Mammary epithelial cell (primary cell): ENCODE results near the gene ZNF185.

Source experiments
- EZH2 ChIP-seq: IDR thresholded peaks from 2 replicates; pipeline ENCODE4 v1.6.1; 2012; ENCODE audit warnings: low read length, inconsistent platforms, borderline replicate concordance
- TF ChIP-seq, protein P1 (sequence below), 2 donors: IDR thresholded peaks in 1 of 2; conservative IDR thresholded peaks in 1 of 2; 2 replicates each; pipeline ENCODE4 v1.5.1; 2011 to 2012; ENCODE audit warnings: inconsistent platforms in 2 of 2, low read length in 2 of 2, mild to moderate bottlenecking in 2 of 2, control low read depth in 1 of 2, low read depth in 1 of 2; ENCODE audit not compliant: insufficient read depth in 1 of 2; ENCODE audit errors: extremely low read depth in 1 of 2

DNA sequence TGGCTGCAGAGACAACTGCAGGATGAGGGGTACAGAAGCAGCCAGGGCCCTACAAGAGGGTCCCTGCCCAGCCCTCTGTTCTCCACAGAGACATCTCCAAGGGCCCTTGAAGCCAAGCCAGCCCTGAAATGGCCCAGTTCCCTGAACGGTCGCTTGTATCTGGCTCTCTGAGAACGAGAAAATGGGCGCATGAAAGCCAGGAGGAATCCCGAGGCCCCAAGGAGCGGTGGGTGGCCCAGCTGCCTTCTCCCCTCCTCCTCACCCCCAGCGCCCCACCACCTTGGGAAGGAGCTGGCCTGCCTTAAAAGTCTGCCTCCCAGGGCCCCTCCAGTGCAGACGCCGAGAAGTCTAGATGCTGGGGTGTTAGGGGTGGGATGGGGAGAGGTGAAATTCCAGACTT, 5.7 kb downstream of the ZNF185 start:
- no peak for TF ChIP-seq EZH2
- TF ChIP-seq, protein P1, sequence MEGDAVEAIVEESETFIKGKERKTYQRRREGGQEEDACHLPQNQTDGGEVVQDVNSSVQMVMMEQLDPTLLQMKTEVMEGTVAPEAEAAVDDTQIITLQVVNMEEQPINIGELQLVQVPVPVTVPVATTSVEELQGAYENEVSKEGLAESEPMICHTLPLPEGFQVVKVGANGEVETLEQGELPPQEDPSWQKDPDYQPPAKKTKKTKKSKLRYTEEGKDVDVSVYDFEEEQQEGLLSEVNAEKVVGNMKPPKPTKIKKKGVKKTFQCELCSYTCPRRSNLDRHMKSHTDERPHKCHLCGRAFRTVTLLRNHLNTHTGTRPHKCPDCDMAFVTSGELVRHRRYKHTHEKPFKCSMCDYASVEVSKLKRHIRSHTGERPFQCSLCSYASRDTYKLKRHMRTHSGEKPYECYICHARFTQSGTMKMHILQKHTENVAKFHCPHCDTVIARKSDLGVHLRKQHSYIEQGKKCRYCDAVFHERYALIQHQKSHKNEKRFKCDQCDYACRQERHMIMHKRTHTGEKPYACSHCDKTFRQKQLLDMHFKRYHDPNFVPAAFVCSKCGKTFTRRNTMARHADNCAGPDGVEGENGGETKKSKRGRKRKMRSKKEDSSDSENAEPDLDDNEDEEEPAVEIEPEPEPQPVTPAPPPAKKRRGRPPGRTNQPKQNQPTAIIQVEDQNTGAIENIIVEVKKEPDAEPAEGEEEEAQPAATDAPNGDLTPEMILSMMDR (conservative IDR thresholded peaks at IDR 0.05 in 1 of 2, IDR thresholded peaks at IDR 0.05 in 1 of 2; ENCODE audit: extremely low read depth in 1 of 2, insufficient read depth in 1 of 2, low read depth in 1 of 2, low read length in 2 of 2) = no peak
